UCSD-AML1 (cell line): ENCODE results near the gene MMP8.

Experiments
- DNase-seq: peaks from one replicate; lab custom pipeline; 2025; ENCODE audit not compliant: unreplicated experiment; lab: John Stamatoyannopoulos, UW

MMP8 gene

GRCh38 chr11:102727890-102728289, 3.1 kb upstream of the MMP8 start:
- DNase-seq: no peak

- no peak for DNase-seq
Observed at GRCh38 chr11:102722821-102723220, 1.9 kb downstream of the MMP8 start.

- no peak for DNase-seq
Observed at GRCh38 chr11:102719620-102720277, 5.0 kb downstream of the MMP8 start.

- no peak for DNase-seq
Observed at GRCh38 chr11:102717280-102717679, 7.5 kb downstream of the MMP8 start.

- no peak for DNase-seq
Observed at GRCh38 chr11:102716527-102716926, 8.2 kb downstream of the MMP8 start.

DNA sequence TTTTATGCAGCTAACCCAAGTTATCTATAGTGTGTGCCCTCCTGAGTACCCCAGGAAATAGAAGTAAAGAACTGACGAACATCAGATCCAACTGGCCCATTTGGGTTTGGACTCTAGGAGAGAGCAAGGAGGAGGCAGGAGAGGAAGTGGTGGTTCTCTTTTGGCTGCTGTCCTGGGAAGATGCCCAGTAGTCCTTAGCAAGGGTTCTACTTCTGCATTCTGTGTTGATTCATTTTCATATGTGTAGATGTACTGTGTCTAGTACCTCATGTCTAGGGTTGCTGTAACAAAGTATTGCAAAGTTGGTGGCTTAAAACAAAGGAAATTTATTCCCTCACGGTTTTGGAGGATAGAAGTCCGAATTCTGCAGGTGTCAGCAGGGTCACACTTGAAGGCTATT, 12.6 kb downstream of the MMP8 start:
- no peak for DNase-seq

DNA sequence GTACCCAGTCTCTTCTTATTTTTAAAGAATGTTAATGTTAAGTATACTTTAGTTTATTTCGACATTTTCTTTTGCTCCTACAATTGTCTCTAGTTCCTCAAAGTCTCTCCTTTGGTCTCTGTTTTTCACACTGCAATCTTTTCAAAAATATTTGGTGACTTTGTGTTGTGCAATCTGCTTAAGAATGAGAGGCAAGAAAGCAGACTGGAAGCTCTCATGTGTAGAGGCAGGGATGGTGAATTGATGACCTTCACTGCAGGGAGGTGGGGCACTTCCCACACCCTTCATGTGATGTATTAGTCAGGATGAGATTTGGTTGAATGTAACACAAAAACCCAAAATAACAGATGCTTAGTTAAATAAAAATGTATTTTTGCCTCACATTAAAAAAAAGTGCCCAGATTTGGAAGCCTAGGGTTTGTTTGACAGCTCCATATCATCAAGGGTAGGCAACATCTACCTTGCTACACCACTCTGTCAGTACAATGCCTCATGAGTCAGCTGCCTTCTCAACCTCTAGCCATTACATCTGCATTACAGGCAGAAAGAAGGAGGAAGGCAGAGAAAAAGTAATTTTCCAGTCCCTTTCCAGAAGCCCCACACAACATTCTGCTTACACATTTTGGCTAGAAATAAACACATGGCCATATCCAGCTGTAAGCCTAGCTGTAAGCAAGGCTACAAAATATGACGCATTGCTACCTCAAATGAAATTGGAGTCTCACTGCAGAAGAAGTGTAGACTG, 15.4 kb downstream of the MMP8 start:
- no peak for DNase-seq

DNA sequence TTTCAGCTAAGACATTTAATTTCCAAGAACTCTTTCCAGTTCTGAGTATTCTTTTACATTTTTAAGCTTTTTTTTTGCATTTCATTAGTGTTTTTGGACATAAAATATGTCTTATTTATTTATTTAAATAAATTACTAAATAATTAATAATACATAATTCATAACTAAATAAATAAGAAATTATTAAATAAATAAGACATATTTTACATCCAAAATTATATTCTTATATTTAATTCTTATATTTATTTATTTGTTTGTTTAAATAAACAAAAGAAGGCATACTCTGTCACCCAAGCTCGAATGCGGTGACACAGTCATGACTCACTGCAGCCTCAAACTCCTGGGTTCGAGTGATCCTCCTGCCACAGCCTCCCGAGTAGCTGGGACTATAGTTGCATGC, 16.1 kb downstream of the MMP8 start:
- no peak for DNase-seq

GRCh38 chr11:102705626-102706025, 19.1 kb downstream of the MMP8 start, which contains the start of gene MMP27:
Gene MMP27, minus strand, starts transcription at chr11:102705769. Its CDS starts 55 bp downstream, at chr11:102705714.
- no peak for DNase-seq

- no peak for DNase-seq
Observed at GRCh38 chr11:102704841-102705240, 19.9 kb downstream of the MMP8 start.

DNA sequence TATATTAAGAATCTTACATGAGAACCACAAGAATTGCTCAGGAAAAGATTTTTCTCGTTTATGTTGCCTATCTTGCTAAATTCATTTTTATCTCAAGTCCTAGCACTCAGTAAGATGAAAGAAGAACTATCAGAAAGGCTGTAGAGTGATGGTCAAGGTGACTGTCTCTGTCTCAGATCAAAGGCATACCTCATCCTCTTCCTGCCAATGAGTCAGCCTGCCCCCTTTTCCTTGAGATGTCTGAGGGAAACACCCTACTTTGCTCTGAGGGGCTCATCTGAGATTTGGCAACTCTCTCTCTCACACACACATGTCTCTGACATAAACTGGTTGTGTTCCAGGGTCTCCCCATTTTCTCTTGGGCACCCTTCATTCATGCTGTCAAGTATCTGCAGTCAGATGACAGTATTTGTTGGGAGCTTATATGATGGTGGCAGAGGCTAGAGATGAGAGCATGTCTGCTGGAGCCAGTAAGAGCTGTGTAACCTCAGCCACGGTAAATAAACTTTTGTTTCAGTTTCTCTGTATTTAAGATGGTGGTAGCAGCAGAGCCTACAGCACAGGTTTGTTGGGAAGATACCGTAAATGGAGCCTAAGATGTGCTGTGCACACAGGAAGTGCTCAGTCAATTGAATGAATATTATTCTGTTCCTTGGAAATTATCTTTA, 20.8 kb downstream of the MMP8 start:
- no peak for DNase-seq

GRCh38 chr11:102695201-102695600, 29.6 kb downstream of the MMP8 start:
- no peak for DNase-seq

DNA sequence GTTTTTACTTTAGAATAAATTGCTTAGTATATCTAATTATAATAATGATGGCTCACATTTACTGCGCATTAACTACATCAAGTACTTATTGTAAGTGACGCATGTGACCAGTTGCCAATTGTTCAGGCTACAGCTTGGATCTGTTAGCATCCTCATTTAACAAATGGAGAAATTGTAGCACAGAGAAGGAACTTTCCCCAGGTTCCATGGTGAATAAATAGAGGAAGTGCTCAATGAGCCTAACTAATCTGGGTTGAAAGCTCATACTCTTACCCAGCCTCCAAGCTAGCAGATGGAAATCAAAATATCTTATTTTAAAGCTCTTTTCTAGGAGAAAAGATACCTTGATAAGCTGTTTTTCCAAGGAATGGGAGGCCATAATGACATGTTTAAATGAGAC, 39.0 kb downstream of the MMP8 start:
- DNase-seq: no peak

DNA sequence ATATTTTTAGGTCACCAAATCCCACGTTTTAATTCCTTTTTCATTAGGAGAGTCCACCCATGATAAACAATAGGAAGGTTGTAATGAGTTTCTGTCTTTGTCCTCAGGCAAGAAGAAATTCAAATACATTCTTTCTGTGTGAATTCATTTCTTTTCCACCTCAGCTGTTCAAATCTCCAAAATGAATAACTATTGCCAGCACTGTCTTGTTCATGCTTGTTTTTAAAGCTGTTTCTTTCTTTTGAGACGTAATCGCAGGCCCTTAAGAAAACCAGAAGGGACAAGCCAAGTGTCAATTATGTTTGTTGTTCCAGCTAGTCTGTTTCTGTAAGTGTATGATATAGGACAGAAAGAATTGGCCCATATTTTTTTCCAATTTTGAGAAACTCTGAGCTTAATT, 39.4 kb downstream of the MMP8 start:
- DNase-seq: no peak

DNA sequence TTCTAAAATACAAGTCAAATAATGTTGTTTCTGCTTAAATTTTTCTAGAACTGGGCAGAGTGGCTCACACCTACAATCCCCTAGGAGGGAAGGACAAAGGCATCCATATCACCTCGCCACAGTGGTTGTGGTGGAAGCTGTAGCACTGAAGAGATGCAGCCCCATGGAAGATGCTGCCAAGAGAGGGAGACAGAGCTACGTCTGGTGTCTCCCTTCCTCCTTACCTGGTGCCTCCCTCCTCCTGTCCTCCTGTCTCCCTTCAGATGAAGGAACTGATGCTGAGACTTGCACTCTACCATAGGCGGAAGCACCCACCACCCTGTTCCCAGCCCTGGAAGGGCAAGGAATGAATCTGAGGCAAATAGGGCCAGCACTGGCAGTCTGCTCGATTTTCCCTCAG, 41.5 kb downstream of the MMP8 start:
- no peak for DNase-seq

DNA sequence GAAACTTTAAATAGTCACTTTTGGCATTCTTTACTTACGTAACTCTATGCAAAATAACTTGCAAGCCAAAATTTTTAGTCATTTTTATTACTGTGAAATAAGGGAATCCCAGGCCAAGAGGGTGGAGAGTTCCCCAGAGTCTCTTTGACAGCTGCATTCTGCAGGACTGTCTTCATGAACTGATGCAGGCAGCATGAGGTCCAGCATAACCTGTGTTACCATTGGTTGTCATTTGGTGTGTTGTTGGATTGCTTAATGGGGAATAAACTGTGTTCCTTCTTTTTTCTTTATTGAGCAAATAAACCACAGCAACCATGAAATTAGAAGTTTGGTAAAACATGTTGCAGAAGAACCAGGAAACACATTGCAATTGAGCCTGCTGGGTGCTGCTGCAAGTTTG, 43.8 kb downstream of the MMP8 start:
- DNase-seq: no peak

DNA sequence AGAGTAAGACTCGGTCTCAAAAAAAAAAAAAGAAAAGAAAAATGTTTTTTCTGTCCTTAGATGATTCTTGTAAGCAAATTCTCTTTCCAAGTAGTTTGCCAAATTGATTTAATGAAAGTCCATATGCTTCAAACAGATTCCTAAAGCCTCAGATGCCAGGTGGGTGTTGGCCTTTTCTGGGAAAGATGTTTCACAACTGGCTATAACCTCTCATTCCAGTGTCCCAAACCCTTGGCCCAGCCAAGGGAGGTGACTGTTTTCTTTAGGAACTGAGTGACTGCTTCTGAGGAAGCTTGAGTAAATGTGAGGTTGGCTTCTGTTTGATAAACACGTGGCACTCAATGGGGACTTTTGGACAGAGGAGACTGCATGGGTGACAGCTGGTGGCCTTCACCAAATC, 46.7 kb downstream of the MMP8 start:
- DNase-seq: no peak

GRCh38 chr11:102676084-102676483, 48.7 kb downstream of the MMP8 start:
- no peak for DNase-seq

DNA sequence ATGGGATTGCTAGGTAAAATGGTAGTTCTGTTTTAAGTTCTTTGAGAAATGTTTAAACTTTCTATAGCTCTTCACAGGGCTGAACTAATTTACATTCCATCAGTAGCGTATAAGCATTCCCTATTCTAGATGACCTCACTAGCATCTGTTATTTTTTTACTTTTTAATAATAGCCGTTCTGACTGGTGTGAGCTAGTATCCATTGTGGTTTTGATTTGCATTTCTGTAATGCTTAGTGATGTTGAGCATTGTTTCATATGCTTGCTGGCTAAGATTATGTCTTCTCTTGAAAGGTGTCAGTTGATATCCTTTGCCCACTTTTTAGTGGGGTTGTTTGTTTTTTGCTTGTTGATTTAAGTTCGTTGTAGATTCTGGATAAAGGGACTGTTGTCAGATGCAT, 55.1 kb downstream of the MMP8 start:
- no peak for DNase-seq

GRCh38 chr11:102666331-102666957, 58.3 kb downstream of the MMP8 start:
- no peak for DNase-seq

DNA sequence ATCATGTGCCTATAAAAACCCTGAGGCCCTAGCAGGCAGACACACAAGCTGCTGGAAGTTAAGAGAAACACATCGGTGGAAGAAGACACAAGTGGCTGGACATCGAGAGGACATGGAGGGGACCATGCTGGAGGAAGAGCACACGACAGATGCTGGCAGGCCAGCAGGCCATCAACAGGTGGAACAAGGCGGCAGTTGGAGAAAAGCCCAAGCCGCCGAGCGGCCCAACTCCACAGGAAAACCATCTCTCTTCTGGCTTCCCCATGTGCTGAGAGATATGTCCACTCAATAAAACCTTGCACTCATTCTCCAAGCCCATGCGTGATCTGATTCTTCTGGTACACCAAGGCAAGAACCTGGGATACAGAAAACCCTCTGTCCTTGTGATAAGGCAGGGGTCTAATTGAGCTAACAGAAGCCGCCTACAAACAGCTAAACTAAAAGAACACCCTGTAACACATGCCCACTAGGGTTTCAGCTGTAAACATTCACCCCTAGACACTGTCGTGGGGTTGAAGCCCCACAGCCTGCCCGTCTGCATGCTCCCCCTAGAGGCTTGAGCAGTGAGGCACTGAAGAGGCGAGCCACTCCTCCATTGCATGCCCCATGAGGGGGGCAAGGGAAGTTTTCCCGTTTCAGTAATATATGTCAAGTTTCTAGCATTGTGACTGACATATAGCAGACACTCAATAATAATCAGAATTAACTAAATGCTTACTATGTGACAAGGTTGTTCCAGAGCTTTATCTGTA, 60.6 kb downstream of the MMP8 start:
- peak; percentile 16 for DNase-seq
